IMR-90 (cell line): ENCODE measurements around the gene JADE2. TPM values are rescaled to one million over a fixed set of nuclear protein-coding genes. Genes with fewer than 3 reads are reported as not detected.
A peak's percentile ranks its signal among the peaks of the same experiment; 100 is the strongest.

ENCODE experiments used
- ATAC-seq: fragments of 200-7000 bp; cut with Tn5 transposase; 2 replicates; pipeline ENCODE4 v1.9.1; 2020; ENCODE audit warnings: low read depth, mild to moderate bottlenecking, moderate library complexity
- BruUV-seq: library from RNA; stranded (reverse); fragments of 400-500 nt; replicated peaks from 2 replicates; lab custom pipeline; 2021; lab: Mats Ljungman, UMichigan
- CTCF ChIA-PET: fragments of 300-600 bp; formaldehyde crosslinking; extraction: SDS; loops from one replicate; lab custom pipeline; 2021; ENCODE audit warnings: antibody characterized with exemption; lab: Yijun Ruan, JAX
- POLR2A ChIA-PET: fragments of 300-600 bp; sonication (Branson Sonifier 250); formaldehyde crosslinking; loops from one replicate; lab custom pipeline; 2022; ENCODE audit warnings: antibody characterized with exemption; ENCODE audit not compliant: unreplicated experiment; lab: Charles Lee
- DNase-seq: peaks from one replicate; pipeline ENCODE4 v3.0.0; 2013
- H2AFZ ChIP-seq: replicated peaks from 2 replicates; pipeline ENCODE3; 2013; ENCODE audit warnings: low read length, mild to moderate bottlenecking; ENCODE audit not compliant: poor library complexity
- H2AK5ac ChIP-seq: 2 replicates; pipeline ENCODE4 v1.6.1; 2013; ENCODE audit warnings: low read depth, low read length, inconsistent platforms
- H2AK9ac ChIP-seq: replicated peaks from 2 replicates; pipeline ENCODE3; 2013; ENCODE audit warnings: mild to moderate bottlenecking, low read depth, low read length, moderate library complexity; ENCODE audit not compliant: poor library complexity
- H2BK120ac ChIP-seq: 2 replicates; pipeline ENCODE4 v1.6.1; 2013; ENCODE audit warnings: low read depth, low read length, inconsistent platforms
- H2BK15ac ChIP-seq: 3 replicates; pipeline ENCODE4 v1.6.1; 2013; ENCODE audit warnings: low read depth, low read length, inconsistent platforms
- H2BK20ac ChIP-seq: 2 replicates; pipeline ENCODE4 v1.6.1; 2013; ENCODE audit warnings: low read depth, mild to moderate bottlenecking, inconsistent platforms, low read length, moderate library complexity
- H2BK5ac ChIP-seq: 2 replicates; pipeline ENCODE4 v1.6.1; 2013; ENCODE audit warnings: mild to moderate bottlenecking, low read depth, low read length, inconsistent platforms; ENCODE audit not compliant: poor library complexity, severe bottlenecking
- H3K14ac ChIP-seq: replicated peaks from 2 replicates; pipeline ENCODE4 v1.6.1; 2013; ENCODE audit warnings: low read depth, low read length, inconsistent platforms
- H3K18ac ChIP-seq: 2 replicates; pipeline ENCODE4 v1.6.1; 2013; ENCODE audit warnings: low read depth, low read length, control low read depth
- H3K23ac ChIP-seq: 2 replicates; pipeline ENCODE4 v1.6.1; 2013; ENCODE audit warnings: low read depth, low read length, inconsistent platforms
- H3K27ac ChIP-seq: 2 replicates; pipeline ENCODE4 v1.5.1; 2013; ENCODE audit warnings: mild to moderate bottlenecking, control low read depth, low read length; ENCODE audit not compliant: insufficient read depth
- H3K27me3 ChIP-seq: 2 replicates; pipeline ENCODE4 v1.6.1; 2013; ENCODE audit warnings: low read length; ENCODE audit not compliant: control insufficient read depth, insufficient read depth
- H3K36me3 ChIP-seq: 2 replicates; pipeline ENCODE4 v1.6.1; 2013; ENCODE audit warnings: low read length, mixed read lengths; ENCODE audit not compliant: control insufficient read depth, insufficient read depth
- H3K4ac ChIP-seq: 2 replicates; pipeline ENCODE4 v1.6.1; 2013; ENCODE audit warnings: low read depth, low read length, inconsistent platforms
- H3K4me1 ChIP-seq: 2 replicates; pipeline ENCODE4 v1.6.1; 2013; ENCODE audit warnings: low read length, mixed read lengths; ENCODE audit not compliant: control insufficient read depth, insufficient read depth
- H3K4me2 ChIP-seq: 2 replicates; pipeline ENCODE4 v1.6.1; 2013; ENCODE audit warnings: low read depth, mild to moderate bottlenecking, control low read depth, low read length, moderate library complexity
- H3K4me3 ChIP-seq: 2 replicates; pipeline ENCODE4 v1.5.1; 2013; ENCODE audit warnings: low read depth, mild to moderate bottlenecking, control low read depth, low read length, moderate library complexity; ENCODE audit not compliant: insufficient read depth
- H3K56ac ChIP-seq: 2 replicates; pipeline ENCODE4 v1.6.1; 2013; ENCODE audit warnings: low read length, inconsistent platforms; ENCODE audit not compliant: insufficient read depth; ENCODE audit errors: extremely low read depth
- H3K79me1 ChIP-seq, 2 experiments: 2 replicates each; pipeline ENCODE4 v1.6.1; 2013; ENCODE audit warnings: low read length in 2 of 2, inconsistent platforms in 1 of 2, low read depth in 1 of 2
- H3K9ac ChIP-seq: 2 replicates; pipeline ENCODE4 v1.6.1; 2013; ENCODE audit warnings: low read depth, low read length, control low read depth
- H3K9me1 ChIP-seq: 2 replicates; pipeline ENCODE4 v1.6.1; 2013; ENCODE audit warnings: low read length, inconsistent platforms; ENCODE audit not compliant: insufficient read depth
- H3K9me3 ChIP-seq: 2 replicates; pipeline ENCODE4 v1.6.1; 2013; ENCODE audit warnings: low read length; ENCODE audit not compliant: control insufficient read depth, insufficient read depth
- H4K20me1 ChIP-seq: 2 replicates; pipeline ENCODE4 v1.6.1; 2013; ENCODE audit warnings: low read length, inconsistent platforms; ENCODE audit not compliant: insufficient read depth
- H4K5ac ChIP-seq: 2 replicates; pipeline ENCODE4 v1.6.1; 2013; ENCODE audit warnings: mild to moderate bottlenecking, low read depth, low read length, control low read depth
- H4K8ac ChIP-seq, 2 experiments: 2 replicates each; pipeline ENCODE4 v1.6.1; 2013; ENCODE audit warnings: low read depth in 2 of 2, low read length in 2 of 2, control low read depth in 1 of 2, inconsistent platforms in 1 of 2
- H4K91ac ChIP-seq: 2 replicates; pipeline ENCODE4 v1.6.1; 2013; ENCODE audit warnings: low read depth, low read length, inconsistent platforms; ENCODE audit not compliant: insufficient read depth
- BHLHE40 ChIP-seq: fragments of 150-350 bp; IDR thresholded peaks from 2 replicates; pipeline ENCODE4 v1.6.1; 2016; ENCODE audit warnings: mild to moderate bottlenecking, low read depth, low read length
- CEBPB ChIP-seq: IDR thresholded peaks from 2 replicates; pipeline ENCODE4 v1.6.1; 2012; ENCODE audit warnings: low read depth, low read length, improper control_type of control experiment
- CHD1 ChIP-seq: IDR thresholded peaks from 2 replicates; pipeline ENCODE4 v1.6.1; 2012; ENCODE audit warnings: low read depth, low read length, improper control_type of control experiment
- FOS ChIP-seq: fragments of 150-350 bp; IDR thresholded peaks from 2 replicates; pipeline ENCODE4 v1.6.1; 2016; ENCODE audit warnings: low read depth, low read length
- MAFK ChIP-seq: IDR thresholded peaks from 2 replicates; pipeline ENCODE4 v1.6.1; 2012; ENCODE audit warnings: low read depth, low read length, improper control_type of control experiment
- MAZ ChIP-seq: IDR thresholded peaks from 2 replicates; pipeline ENCODE4 v1.6.1; 2012; ENCODE audit warnings: low read depth, mild to moderate bottlenecking, low read length, improper control_type of control experiment, moderate library complexity, borderline replicate concordance
- MXI1 ChIP-seq: IDR thresholded peaks from 2 replicates; pipeline ENCODE4 v1.6.1; 2012; ENCODE audit warnings: low read depth, mild to moderate bottlenecking, low read length, moderate library complexity, borderline replicate concordance
- NFE2L2 ChIP-seq: fragments of 150-350 bp; IDR thresholded peaks from 2 replicates; pipeline ENCODE4 v1.6.1; 2016; ENCODE audit warnings: low read depth, mild to moderate bottlenecking, low read length
- POLR2A ChIP-seq: IDR thresholded peaks from 2 replicates; pipeline ENCODE4 v1.6.1; 2012; ENCODE audit warnings: mild to moderate bottlenecking, low read depth, low read length
- RAD21 ChIP-seq: IDR thresholded peaks from 2 replicates; pipeline ENCODE4 v1.6.1; 2012; ENCODE audit warnings: low read length, improper control_type of control experiment
- RCOR1 ChIP-seq: IDR thresholded peaks from 2 replicates; pipeline ENCODE4 v1.6.1; 2012; ENCODE audit warnings: mild to moderate bottlenecking, low read length, improper control_type of control experiment; ENCODE audit not compliant: insufficient replicate concordance
- RFX5 ChIP-seq: IDR thresholded peaks from 2 replicates; pipeline ENCODE4 v1.8.0; 2012; ENCODE audit warnings: low read depth, mild to moderate bottlenecking, low read length, moderate library complexity
- SMC3 ChIP-seq: fragments of 150-350 bp; IDR thresholded peaks from 2 replicates; pipeline ENCODE4 v1.6.1; 2016; ENCODE audit warnings: low read depth, mild to moderate bottlenecking, antibody characterized with exemption, low read length, moderate library complexity
- WGBS, 2 experiments: methylation state at CpG; one replicate each; pipeline versions ENCODE4 v1.1.5 to v1.1.7; 2013; ENCODE audit warnings: missing lambda C conversion rate in 2 of 2; ENCODE audit not compliant: insufficient read length in 1 of 2; ENCODE audit errors: extremely low coverage in 2 of 2; 5-methylcytosine and 5-hydroxymethylcytosine counted together
- dilution Hi-C: fragments of 300-500 bp; cut with HindIII; formaldehyde crosslinking; loops from one replicate; pipeline ENCODE4 v1.14.3; 2018; ENCODE audit warnings: low sequenced_read_pairs; ENCODE audit not compliant: unreplicated experiment
- in situ Hi-C: fragments of 300-500 bp; cut with MboI; formaldehyde crosslinking; loops from 3 replicates; pipeline ENCODE4 v1.14.3; 2019; ENCODE audit warnings: low sequenced_read_pairs, inconsistent platforms, mixed read lengths
- intact Hi-C: fragments of 100-400 bp; cut with micrococcal nuclease; formaldehyde crosslinking; loops from 2 replicates; pipeline ENCODE4 v1.10.0; 2022
- polyA plus RNA-seq, 3 experiments: library from polyadenylated mRNA; depleted of rRNA; stranded (reverse); fragments of >200 nt; gene quantifications; 2 replicates each; pipeline ENCODE4 v1.2.3, GENCODE V29; 2012; ENCODE audit warnings: low replicate concordance in 1 of 3
- total RNA-seq: library from RNA; depleted of rRNA; stranded (reverse); fragments of >200 nt; gene quantifications from 2 replicates; pipeline ENCODE4 v1.2.3, GENCODE V29; 2012
- TF ChIP-seq, protein P1 (sequence below): conservative IDR thresholded peaks from 2 replicates; pipeline ENCODE4 v1.5.1; 2012; ENCODE audit warnings: mild to moderate bottlenecking, low read depth, low read length, improper control_type of control experiment
- TF ChIP-seq, protein P2 (sequence below): fragments of 150-350 bp; IDR thresholded peaks from 2 replicates; pipeline ENCODE4 v1.6.1; 2017; ENCODE audit warnings: mild to moderate bottlenecking, antibody characterized with exemption, low read length, low read depth
- TF ChIP-seq, protein P3 (sequence below): fragments of 150-350 bp; IDR thresholded peaks from 2 replicates; pipeline ENCODE4 v1.6.1; 2016; ENCODE audit warnings: low read depth, mild to moderate bottlenecking, low read length, moderate library complexity, borderline replicate concordance

JADE2 gene
- total and polyA plus RNA-seq, 2 of the 4 experiments (the other 2 are of a cell fraction): 13.3 to 14.9 TPM

DNA sequence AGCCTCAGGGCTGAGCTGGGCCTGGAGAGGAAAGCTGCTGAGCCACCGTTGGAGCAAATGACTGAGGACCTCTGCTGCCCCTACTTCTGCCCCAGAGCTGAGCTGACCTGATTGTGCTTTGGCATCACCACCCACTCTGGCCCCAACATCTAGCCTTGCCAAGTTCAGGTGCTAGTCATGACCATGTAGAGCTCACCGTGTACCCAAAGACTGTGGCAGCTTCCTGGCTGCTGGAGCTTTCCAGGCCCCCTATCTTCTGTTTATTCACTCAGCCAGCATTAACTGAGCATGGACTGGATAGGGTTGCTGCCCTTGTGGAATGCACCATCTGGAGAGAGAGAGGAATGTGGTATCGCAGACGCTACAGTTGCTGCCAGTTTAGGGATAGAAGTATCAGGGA lies 49.1 kb downstream of the JADE2 start:
- Histone ChIP-seq H3K23ac (no peak overlapping the region), H3K18ac (no peak overlapping the region), H2BK20ac (no peak overlapping the region), H3K79me1 (peaks cover 3 to 41% of the 10 kb centered on the region in 2 experiments; a peak in 2 of 4 replicates), H2BK15ac (no peak overlapping the region), H3K27me3 (no peaks in the 10 kb centered on the region), H4K5ac (no peak overlapping the region), H3K9me3 (no peaks in the 10 kb centered on the region), H2AK5ac (no peak overlapping the region), H3K4me1 (peaks cover 10% of the 10 kb centered on the region), H3K4ac (no peak overlapping the region), H2BK5ac (no peak overlapping the region), H3K9ac (no peak overlapping the region), H3K56ac (no peak overlapping the region), H3K36me3 (peaks cover 73% of the 10 kb centered on the region), H4K20me1 (no peaks in the 10 kb centered on the region; the same call in 1 of the 2 replicates), H3K4me3 (no peak overlapping the region), H3K4me2 (no peak overlapping the region), H3K9me1 (peaks cover 18% of the 10 kb centered on the region), H4K91ac (no peak overlapping the region), H2BK120ac (no peak overlapping the region), H3K14ac (no peak overlapping the region), H2AFZ (no peak overlapping the region), H3K27ac (no peak overlapping the region), H2AK9ac (no peak overlapping the region), H4K8ac (no peak overlapping the region)
- dilution Hi-C loops (no loop called here), intact Hi-C loops (no loop called here), in situ Hi-C loops (no loop called here)
- DNase-seq: peak; percentile 38
- ChIA-PET POLR2A (no interaction called here), CTCF (no interaction called here)
- TF ChIP-seq SMC3: no peak
- TF ChIP-seq POLR2A: no peak
- no peak for TF ChIP-seq CHD1
- TF ChIP-seq RCOR1: no peak
- no peak for TF ChIP-seq MXI1
- TF ChIP-seq, protein P1, sequence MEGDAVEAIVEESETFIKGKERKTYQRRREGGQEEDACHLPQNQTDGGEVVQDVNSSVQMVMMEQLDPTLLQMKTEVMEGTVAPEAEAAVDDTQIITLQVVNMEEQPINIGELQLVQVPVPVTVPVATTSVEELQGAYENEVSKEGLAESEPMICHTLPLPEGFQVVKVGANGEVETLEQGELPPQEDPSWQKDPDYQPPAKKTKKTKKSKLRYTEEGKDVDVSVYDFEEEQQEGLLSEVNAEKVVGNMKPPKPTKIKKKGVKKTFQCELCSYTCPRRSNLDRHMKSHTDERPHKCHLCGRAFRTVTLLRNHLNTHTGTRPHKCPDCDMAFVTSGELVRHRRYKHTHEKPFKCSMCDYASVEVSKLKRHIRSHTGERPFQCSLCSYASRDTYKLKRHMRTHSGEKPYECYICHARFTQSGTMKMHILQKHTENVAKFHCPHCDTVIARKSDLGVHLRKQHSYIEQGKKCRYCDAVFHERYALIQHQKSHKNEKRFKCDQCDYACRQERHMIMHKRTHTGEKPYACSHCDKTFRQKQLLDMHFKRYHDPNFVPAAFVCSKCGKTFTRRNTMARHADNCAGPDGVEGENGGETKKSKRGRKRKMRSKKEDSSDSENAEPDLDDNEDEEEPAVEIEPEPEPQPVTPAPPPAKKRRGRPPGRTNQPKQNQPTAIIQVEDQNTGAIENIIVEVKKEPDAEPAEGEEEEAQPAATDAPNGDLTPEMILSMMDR: no peak
- no peak for TF ChIP-seq RAD21
- TF ChIP-seq BHLHE40: no peak
- TF ChIP-seq FOS: no peak
- TF ChIP-seq, protein P2, sequence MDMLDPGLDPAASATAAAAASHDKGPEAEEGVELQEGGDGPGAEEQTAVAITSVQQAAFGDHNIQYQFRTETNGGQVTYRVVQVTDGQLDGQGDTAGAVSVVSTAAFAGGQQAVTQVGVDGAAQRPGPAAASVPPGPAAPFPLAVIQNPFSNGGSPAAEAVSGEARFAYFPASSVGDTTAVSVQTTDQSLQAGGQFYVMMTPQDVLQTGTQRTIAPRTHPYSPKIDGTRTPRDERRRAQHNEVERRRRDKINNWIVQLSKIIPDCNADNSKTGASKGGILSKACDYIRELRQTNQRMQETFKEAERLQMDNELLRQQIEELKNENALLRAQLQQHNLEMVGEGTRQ: no peak
- TF ChIP-seq CEBPB: no peak
- no peak for TF ChIP-seq MAFK
- TF ChIP-seq, protein P3, sequence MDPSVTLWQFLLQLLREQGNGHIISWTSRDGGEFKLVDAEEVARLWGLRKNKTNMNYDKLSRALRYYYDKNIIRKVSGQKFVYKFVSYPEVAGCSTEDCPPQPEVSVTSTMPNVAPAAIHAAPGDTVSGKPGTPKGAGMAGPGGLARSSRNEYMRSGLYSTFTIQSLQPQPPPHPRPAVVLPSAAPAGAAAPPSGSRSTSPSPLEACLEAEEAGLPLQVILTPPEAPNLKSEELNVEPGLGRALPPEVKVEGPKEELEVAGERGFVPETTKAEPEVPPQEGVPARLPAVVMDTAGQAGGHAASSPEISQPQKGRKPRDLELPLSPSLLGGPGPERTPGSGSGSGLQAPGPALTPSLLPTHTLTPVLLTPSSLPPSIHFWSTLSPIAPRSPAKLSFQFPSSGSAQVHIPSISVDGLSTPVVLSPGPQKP: no peak
- no peak for TF ChIP-seq MAZ
- TF ChIP-seq RFX5: no peak
- no peak for TF ChIP-seq NFE2L2
- peak; percentile 38 for ATAC-seq
- no TSS peak for BruUV-seq
- no CpG with 5 or more reads among the region's 4 CpGs for WGBS, 2 experiments
